OCI-LY1 (cell line): Measurements from ENCODE around the gene PNMA8B.

ENCODE experiments used
- H2AFZ ChIP-seq: fragments of 200-600 bp; sonication (generic), shearing (Covaris generic); 2 replicates; pipeline ENCODE4 v1.6.0; 2014; ENCODE audit warnings: antibody characterized with exemption, mild to moderate bottlenecking, low read length
- H3F3A ChIP-seq: fragments of 200-600 bp; sonication (generic), shearing (Covaris generic); 2 replicates; pipeline ENCODE4 v1.6.0; 2014; ENCODE audit warnings: mild to moderate bottlenecking, antibody characterized with exemption, low read length, moderate library complexity; ENCODE audit not compliant: insufficient read depth
- H3K27ac ChIP-seq: fragments of 200-600 bp; sonication (generic); 2 replicates; pipeline ENCODE4 v1.5.1; 2014; ENCODE audit warnings: low read length, mixed run types, mild to moderate bottlenecking, low read depth; ENCODE audit not compliant: poor library complexity, severe bottlenecking
- H3K27me3 ChIP-seq: fragments of 200-600 bp; sonication (generic); 2 replicates; pipeline ENCODE4 v1.6.0; 2014; ENCODE audit warnings: antibody characterized with exemption, mild to moderate bottlenecking, low read length, moderate library complexity; ENCODE audit not compliant: insufficient read depth
- H3K36me3 ChIP-seq: fragments of 200-600 bp; sonication (generic); 2 replicates; pipeline ENCODE4 v1.6.1; 2014; ENCODE audit warnings: mild to moderate bottlenecking, antibody characterized with exemption, low read length, moderate library complexity, mixed read lengths; ENCODE audit not compliant: insufficient read depth
- H3K4me1 ChIP-seq: fragments of 200-600 bp; sonication (generic); 2 replicates; pipeline ENCODE4 v1.5.1; 2014; ENCODE audit warnings: mild to moderate bottlenecking, low read length, moderate library complexity; ENCODE audit not compliant: insufficient read depth, severe bottlenecking
- H3K4me2 ChIP-seq: fragments of 200-600 bp; sonication (generic), shearing (Covaris generic); 2 replicates; pipeline ENCODE4 v1.6.1; 2014; ENCODE audit warnings: low read length
- H3K4me3 ChIP-seq: fragments of 200-600 bp; sonication (generic); 2 replicates; pipeline ENCODE4 v1.5.1; 2014; ENCODE audit warnings: low read length, low read depth, mild to moderate bottlenecking, mixed read lengths; ENCODE audit not compliant: poor library complexity, severe bottlenecking
- H3K79me2 ChIP-seq: fragments of 200-600 bp; shearing (Covaris generic); 2 replicates; pipeline ENCODE4 v1.6.1; 2016; ENCODE audit warnings: mixed run types, low read length, mixed read lengths; ENCODE audit not compliant: insufficient read depth
- H3K9ac ChIP-seq: fragments of 200-600 bp; sonication (generic), shearing (Covaris generic); 2 replicates; pipeline ENCODE4 v1.6.1; 2014; ENCODE audit warnings: mild to moderate bottlenecking, low read length, mixed read lengths
- H3K9me2 ChIP-seq: fragments of 200-600 bp; sonication (generic), shearing (Covaris generic); 2 replicates; pipeline ENCODE4 v1.6.1; 2014; ENCODE audit warnings: low read depth, mild to moderate bottlenecking, low read length, mixed read lengths
- H3K9me3 ChIP-seq: fragments of 200-600 bp; shearing (Covaris generic); 2 replicates; pipeline ENCODE4 v1.6.1; 2014; ENCODE audit warnings: low read length, mixed read lengths
- H4K20me1 ChIP-seq: fragments of 200-600 bp; sonication (generic), shearing (Covaris generic); 2 replicates; pipeline ENCODE4 v1.6.0; 2016; ENCODE audit warnings: mild to moderate bottlenecking, low read length; ENCODE audit not compliant: insufficient read depth
- CTCF ChIP-seq: fragments of 200-600 bp; sonication (generic), shearing (Covaris generic); IDR thresholded peaks from 2 replicates; pipeline ENCODE4 v1.5.1; 2017; ENCODE audit warnings: mild to moderate bottlenecking, antibody characterized with exemption, low read length, moderate library complexity, mixed read lengths
- EZH2 ChIP-seq: fragments of 200-600 bp; sonication (generic), shearing (Covaris generic); IDR thresholded peaks from 2 replicates; pipeline ENCODE4 v1.8.0; 2017; ENCODE audit warnings: borderline replicate concordance, mixed run types, mild to moderate bottlenecking, antibody characterized with exemption, low read length, moderate library complexity, mixed read lengths

PNMA8B gene

GRCh38 chr19:46537136-46538097, 41.8 kb upstream of the PNMA8B start:
- no peaks in the 10 kb centered on the region for H3F3A ChIP-seq
- H3K27me3 ChIP-seq, result no peaks in the 10 kb centered on the region
- H3K36me3 ChIP-seq, result no peaks in the 10 kb centered on the region
- no peak overlapping the region for H2AFZ ChIP-seq
- H3K9ac ChIP-seq, result no peak overlapping the region
- TF ChIP-seq CTCF (peak; percentile 92), EZH2 (no peak)
- no peaks in the 10 kb centered on the region for H3K9me3 ChIP-seq
- H3K27ac ChIP-seq, result no peak overlapping the region
- H3K79me2 ChIP-seq, result no peaks in the 10 kb centered on the region
- no peaks in the 10 kb centered on the region for H3K9me2 ChIP-seq
- H3K4me1 ChIP-seq, result no peaks in the 10 kb centered on the region
- H3K4me2 ChIP-seq, result no peak overlapping the region
- H4K20me1 ChIP-seq, result no peaks in the 10 kb centered on the region
- no peak overlapping the region for H3K4me3 ChIP-seq

- no peaks in the 10 kb centered on the region for H3K4me1 ChIP-seq
- no peak overlapping the region for H3K4me3 ChIP-seq
- TF ChIP-seq CTCF, result no peak
- no peak for TF ChIP-seq EZH2
- no peaks in the 10 kb centered on the region for H3F3A ChIP-seq
- no peaks in the 10 kb centered on the region for H3K36me3 ChIP-seq
- no peak overlapping the region for H3K9ac ChIP-seq
- H3K27me3 ChIP-seq, result no peaks in the 10 kb centered on the region
- no peaks in the 10 kb centered on the region for H3K79me2 ChIP-seq
- no peak overlapping the region for H2AFZ ChIP-seq
- H3K9me3 ChIP-seq, result no peaks in the 10 kb centered on the region
- H3K9me2 ChIP-seq, result no peaks in the 10 kb centered on the region
- H3K4me2 ChIP-seq, result no peak overlapping the region
- H3K27ac ChIP-seq, result no peak overlapping the region
- H4K20me1 ChIP-seq, result no peaks in the 10 kb centered on the region
Measured at GRCh38 chr19:46536391-46536790, 40.7 kb upstream of the PNMA8B start.

GRCh38 chr19:46533621-46534081, 38.0 kb upstream of the PNMA8B start:
- Histone ChIP-seq H3K36me3 (no peaks in the 10 kb centered on the region), H3K9ac (no peak overlapping the region)

More at GRCh38 chr19:46533621-46534081, 38.0 kb upstream of the PNMA8B start:
- no peak overlapping the region for H2AFZ ChIP-seq
- no peak overlapping the region for H3K4me3 ChIP-seq
- H3F3A ChIP-seq, result no peaks in the 10 kb centered on the region
- no peaks in the 10 kb centered on the region for H4K20me1 ChIP-seq
- H3K4me1 ChIP-seq, result no peaks in the 10 kb centered on the region
- no peaks in the 10 kb centered on the region for H3K79me2 ChIP-seq
- H3K9me2 ChIP-seq, result no peaks in the 10 kb centered on the region
- TF ChIP-seq EZH2, result no peak
- TF ChIP-seq CTCF, result no peak
- H3K27me3 ChIP-seq, result no peaks in the 10 kb centered on the region
- H3K27ac ChIP-seq, result no peak overlapping the region
- H3K9me3 ChIP-seq, result no peaks in the 10 kb centered on the region
- no peak overlapping the region for H3K4me2 ChIP-seq
